ENCODE data around the gene FSTL3. TPM values are rescaled to one million over a fixed set of nuclear protein-coding genes. Genes with fewer than 3 reads are reported as not detected.
"Not testable (repeated sequence)": the region's sequence is repeated elsewhere in the genome, so short reads cannot be mapped to it uniquely, and the experiment has no call there.

FSTL3 gene
- total and polyA plus RNA-seq, 4 donors: 15.1 to 172 (median 114) TPM

DNA sequence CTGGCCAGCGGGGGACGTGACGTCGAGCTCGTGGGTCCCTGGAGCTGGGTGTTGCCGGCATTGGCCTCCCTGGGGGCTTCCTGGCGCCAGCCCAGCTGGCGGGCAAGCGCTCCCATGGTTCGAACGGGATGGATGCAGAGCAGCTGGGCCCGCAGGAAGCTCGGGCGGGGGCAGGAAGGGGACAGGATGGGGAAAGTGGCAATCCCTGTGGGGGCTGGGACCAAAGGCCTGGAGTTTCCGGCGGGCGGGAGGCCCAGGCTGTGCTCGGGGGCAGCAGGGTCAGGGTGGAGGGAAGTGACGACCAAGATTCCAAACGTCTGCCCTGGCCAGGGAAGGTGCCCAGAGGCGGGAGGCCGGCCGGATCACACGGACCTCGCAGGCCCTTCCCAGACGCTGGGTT, 51.8 kb downstream of the FSTL3 start:
- H3K9ac ChIP-seq (ENCODE audit: insufficient read depth in 1 of 2, low read length in 2 of 2): no peak overlapping the region
- DNase-seq (peak; percentile 90 to 92 (median 92)), ATAC-seq (ENCODE audit: insufficient read depth, low FRiP score) (peak; percentile 69)
- peaks cover 0 to 2% (median 0%) of the 10 kb centered on the region in 4 donors for H3K36me3 ChIP-seq (ENCODE audit: control insufficient read depth in 4 of 4, insufficient read depth in 4 of 4, low read length in 4 of 4)
- TF ChIP-seq, protein P1, sequence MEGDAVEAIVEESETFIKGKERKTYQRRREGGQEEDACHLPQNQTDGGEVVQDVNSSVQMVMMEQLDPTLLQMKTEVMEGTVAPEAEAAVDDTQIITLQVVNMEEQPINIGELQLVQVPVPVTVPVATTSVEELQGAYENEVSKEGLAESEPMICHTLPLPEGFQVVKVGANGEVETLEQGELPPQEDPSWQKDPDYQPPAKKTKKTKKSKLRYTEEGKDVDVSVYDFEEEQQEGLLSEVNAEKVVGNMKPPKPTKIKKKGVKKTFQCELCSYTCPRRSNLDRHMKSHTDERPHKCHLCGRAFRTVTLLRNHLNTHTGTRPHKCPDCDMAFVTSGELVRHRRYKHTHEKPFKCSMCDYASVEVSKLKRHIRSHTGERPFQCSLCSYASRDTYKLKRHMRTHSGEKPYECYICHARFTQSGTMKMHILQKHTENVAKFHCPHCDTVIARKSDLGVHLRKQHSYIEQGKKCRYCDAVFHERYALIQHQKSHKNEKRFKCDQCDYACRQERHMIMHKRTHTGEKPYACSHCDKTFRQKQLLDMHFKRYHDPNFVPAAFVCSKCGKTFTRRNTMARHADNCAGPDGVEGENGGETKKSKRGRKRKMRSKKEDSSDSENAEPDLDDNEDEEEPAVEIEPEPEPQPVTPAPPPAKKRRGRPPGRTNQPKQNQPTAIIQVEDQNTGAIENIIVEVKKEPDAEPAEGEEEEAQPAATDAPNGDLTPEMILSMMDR (IDR thresholded peaks at IDR 0.05; ENCODE audit: control extremely low read depth, extremely low read depth): no peak
- WGBS, 2 donors: 28 to 33% methylated on average over 26 of the region's 26 CpGs
- H3K27ac ChIP-seq (ENCODE audit: low read depth in 1 of 2, low read length in 1 of 2): peak overlapping the region; percentile 54 to 95
- no peaks in the 10 kb centered on the region for H3K27me3 ChIP-seq (ENCODE audit: control insufficient read depth in 3 of 3, insufficient read depth in 3 of 3, low read length in 2 of 3)
- peaks cover 0 to 10% (median 3%) of the 10 kb centered on the region in 5 donors for H3K4me1 ChIP-seq (ENCODE audit: control insufficient read depth in 5 of 5, insufficient read depth in 5 of 5, low read length in 5 of 5)
- peaks cover 0 to 2% (median 0%) of the 10 kb centered on the region in 4 donors for H3K9me3 ChIP-seq (ENCODE audit: control insufficient read depth in 4 of 4, insufficient read depth in 3 of 4, low read length in 3 of 4)
- H3K4me3 ChIP-seq: no peak overlapping the region

- H3K27ac ChIP-seq (ENCODE audit: low read depth in 1 of 2, low read length in 1 of 2); H3K4me1 ChIP-seq (ENCODE audit: control insufficient read depth in 5 of 5, insufficient read depth in 5 of 5, low read length in 5 of 5); H3K36me3 ChIP-seq (ENCODE audit: control insufficient read depth in 4 of 4, insufficient read depth in 4 of 4, low read length in 4 of 4); ATAC-seq (ENCODE audit: insufficient read depth, low FRiP score); H3K9me3 ChIP-seq (ENCODE audit: control insufficient read depth in 4 of 4, insufficient read depth in 3 of 4, low read length in 3 of 4); H3K9ac ChIP-seq (ENCODE audit: insufficient read depth in 1 of 2, low read length in 2 of 2); H3K4me3 ChIP-seq; H3K27me3 ChIP-seq (ENCODE audit: control insufficient read depth in 3 of 3, insufficient read depth in 3 of 3, low read length in 2 of 3): not testable (repeated sequence)
- peak in 1 of 3 donors; percentile 8 for DNase-seq
- 91 to 94% methylated on average over 15 of the region's 15 CpGs for WGBS, 2 donors
Measured at GRCh38 chr19:729564-729963, 53.4 kb downstream of the FSTL3 start.

- TF ChIP-seq, protein P1 (IDR thresholded peaks at IDR 0.05; ENCODE audit: control extremely low read depth, extremely low read depth): no peak
- Histone ChIP-seq H3K36me3 (ENCODE audit: control insufficient read depth in 4 of 4, insufficient read depth in 4 of 4, low read length in 4 of 4) (peaks cover 0 to 6% (median under 1%) of the 10 kb centered on the region in 4 donors), H3K27me3 (ENCODE audit: control insufficient read depth in 3 of 3, insufficient read depth in 3 of 3, low read length in 2 of 3) (no peaks in the 10 kb centered on the region), H3K4me3 (no peak overlapping the region), H3K9ac (ENCODE audit: insufficient read depth in 1 of 2, low read length in 2 of 2) (no peak overlapping the region), H3K27ac (ENCODE audit: low read depth in 1 of 2, low read length in 1 of 2) (no peak overlapping the region), H3K9me3 (ENCODE audit: control insufficient read depth in 4 of 4, insufficient read depth in 3 of 4, low read length in 3 of 4) (peaks cover 0 to 2% (median 0%) of the 10 kb centered on the region in 4 donors), H3K4me1 (ENCODE audit: control insufficient read depth in 5 of 5, insufficient read depth in 5 of 5, low read length in 5 of 5) (peaks cover 0 to 8% (median 3%) of the 10 kb centered on the region in 5 donors)
- no peak for ATAC-seq (ENCODE audit: insufficient read depth, low FRiP score)
- 81 to 88% methylated on average over 14 of the region's 14 CpGs for WGBS, 2 donors
- peak in 1 of 3 donors; percentile 8 for DNase-seq
Measured at GRCh38 chr19:729965-730668, 53.9 kb downstream of the FSTL3 start.

DNA sequence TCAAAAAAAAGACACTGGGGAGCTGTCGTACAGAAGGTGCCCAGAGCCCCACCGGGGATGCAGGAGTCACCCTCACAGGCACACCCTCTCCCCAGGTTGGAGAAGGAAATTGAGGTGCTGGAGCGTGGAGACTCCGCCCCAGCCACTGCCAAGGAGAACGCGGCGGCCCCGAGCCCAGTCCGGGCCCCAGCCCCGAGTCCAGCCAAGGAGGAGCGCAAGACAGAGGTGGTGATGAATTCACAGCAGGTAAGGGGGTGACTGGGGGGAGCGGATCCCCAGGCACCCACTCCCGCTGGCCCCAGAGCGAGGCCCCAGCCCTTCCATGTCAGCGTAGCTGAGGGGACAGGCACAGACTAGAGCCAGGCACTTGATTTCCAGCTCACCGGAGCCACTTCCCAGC, 54.8 kb downstream of the FSTL3 start:
- no peak overlapping the region for H3K4me3 ChIP-seq
- ATAC-seq (ENCODE audit: insufficient read depth, low FRiP score): no peak
- H3K27me3 ChIP-seq (ENCODE audit: control insufficient read depth in 3 of 3, insufficient read depth in 3 of 3, low read length in 2 of 3): no peaks in the 10 kb centered on the region
- peaks cover 0 to 6% (median under 1%) of the 10 kb centered on the region in 4 donors for H3K36me3 ChIP-seq (ENCODE audit: control insufficient read depth in 4 of 4, insufficient read depth in 4 of 4, low read length in 4 of 4)
- no peak overlapping the region for H3K27ac ChIP-seq (ENCODE audit: low read depth in 1 of 2, low read length in 1 of 2)
- no peak overlapping the region for H3K9ac ChIP-seq (ENCODE audit: insufficient read depth in 1 of 2, low read length in 2 of 2)
- peaks cover 0 to 2% (median 0%) of the 10 kb centered on the region in 4 donors for H3K9me3 ChIP-seq (ENCODE audit: control insufficient read depth in 4 of 4, insufficient read depth in 3 of 4, low read length in 3 of 4)
- peak in 1 of 3 donors; percentile 10 for DNase-seq
- 95 to 97% methylated on average over 16 of the region's 16 CpGs for WGBS, 2 donors
- TF ChIP-seq, protein P1 (IDR thresholded peaks at IDR 0.05; ENCODE audit: control extremely low read depth, extremely low read depth): no peak
- H3K4me1 ChIP-seq (ENCODE audit: control insufficient read depth in 5 of 5, insufficient read depth in 5 of 5, low read length in 5 of 5): peaks cover 0 to 8% (median 3%) of the 10 kb centered on the region in 5 donors

Data from lung (tissue), 12 donors.